Measurements from ENCODE around the gene FLRT1.

FLRT1 gene, protein sequence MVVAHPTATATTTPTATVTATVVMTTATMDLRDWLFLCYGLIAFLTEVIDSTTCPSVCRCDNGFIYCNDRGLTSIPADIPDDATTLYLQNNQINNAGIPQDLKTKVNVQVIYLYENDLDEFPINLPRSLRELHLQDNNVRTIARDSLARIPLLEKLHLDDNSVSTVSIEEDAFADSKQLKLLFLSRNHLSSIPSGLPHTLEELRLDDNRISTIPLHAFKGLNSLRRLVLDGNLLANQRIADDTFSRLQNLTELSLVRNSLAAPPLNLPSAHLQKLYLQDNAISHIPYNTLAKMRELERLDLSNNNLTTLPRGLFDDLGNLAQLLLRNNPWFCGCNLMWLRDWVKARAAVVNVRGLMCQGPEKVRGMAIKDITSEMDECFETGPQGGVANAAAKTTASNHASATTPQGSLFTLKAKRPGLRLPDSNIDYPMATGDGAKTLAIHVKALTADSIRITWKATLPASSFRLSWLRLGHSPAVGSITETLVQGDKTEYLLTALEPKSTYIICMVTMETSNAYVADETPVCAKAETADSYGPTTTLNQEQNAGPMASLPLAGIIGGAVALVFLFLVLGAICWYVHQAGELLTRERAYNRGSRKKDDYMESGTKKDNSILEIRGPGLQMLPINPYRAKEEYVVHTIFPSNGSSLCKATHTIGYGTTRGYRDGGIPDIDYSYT

DNA sequence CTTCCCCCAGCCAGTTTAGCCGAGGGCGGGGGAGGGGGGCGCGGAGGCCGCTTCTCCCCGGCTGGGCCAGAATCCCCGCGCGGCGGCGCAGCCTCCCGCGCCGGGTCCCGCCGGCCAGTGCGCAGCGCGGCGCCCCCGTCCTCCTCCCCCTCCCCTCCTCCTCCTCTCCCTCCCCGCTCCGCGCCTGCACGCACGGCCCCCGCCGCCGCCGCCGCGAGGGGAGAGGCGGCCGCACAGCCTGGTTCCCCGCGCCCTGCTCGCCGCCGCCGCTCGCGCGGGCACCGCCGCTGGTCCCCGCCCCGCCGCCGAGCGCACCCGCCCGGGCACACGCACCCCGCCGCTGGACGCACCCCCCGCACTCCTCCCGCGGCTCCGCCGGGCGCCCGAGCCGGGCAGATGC is at the start of gene FLRT1:
Gene FLRT1, plus strand, starts transcription at position 356 of the 400 bp plus-strand sequence. CDS start 80,337 bp downstream, outside the sequence.
- DNase-seq: no peak

DNA sequence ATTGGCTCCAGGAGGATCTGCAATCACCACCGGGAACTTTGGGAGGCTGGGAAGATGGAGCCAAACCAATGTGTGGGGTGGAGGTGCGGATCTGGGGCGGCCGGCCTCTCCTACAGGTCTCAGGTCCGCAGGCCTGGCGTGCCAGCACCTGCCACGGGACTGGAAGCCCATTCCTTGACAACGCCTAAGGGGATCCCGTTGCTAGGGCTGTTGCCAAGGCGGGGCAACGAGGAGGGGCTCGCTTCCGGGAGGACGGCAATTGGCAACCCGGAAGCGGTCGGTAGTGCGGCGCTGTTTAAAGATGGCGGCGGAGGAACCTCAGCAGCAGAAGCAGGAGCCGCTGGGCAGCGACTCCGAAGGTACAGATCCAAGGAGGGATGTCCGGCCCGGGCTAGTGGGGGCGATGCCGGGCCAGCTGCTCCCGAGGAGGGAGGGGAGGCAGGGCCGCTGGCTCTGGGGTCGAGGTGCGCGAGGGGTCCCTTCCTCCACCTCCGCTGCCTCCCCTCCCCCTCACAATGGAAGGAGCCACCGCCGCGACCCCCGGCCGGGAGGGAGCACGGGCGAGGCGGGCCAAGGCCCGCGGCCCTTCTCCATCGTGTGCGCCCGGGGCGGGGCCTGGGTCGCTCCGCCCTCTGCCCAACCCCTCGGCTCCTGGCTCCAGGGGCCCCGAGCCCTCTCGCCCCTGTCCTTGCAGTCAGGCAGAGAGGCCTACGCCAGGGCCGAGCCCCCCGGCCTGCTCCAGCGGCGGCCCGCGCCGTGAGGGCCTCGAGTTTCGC is 49.4 kb upstream of the FLRT1 start, which contains the start of gene OTUB1:
Gene OTUB1, plus strand, starts transcription at position 283 of the 776 bp plus-strand sequence. Its CDS starts 19 bp downstream, at position 302.
- peak; percentile 95 for DNase-seq

DNA sequence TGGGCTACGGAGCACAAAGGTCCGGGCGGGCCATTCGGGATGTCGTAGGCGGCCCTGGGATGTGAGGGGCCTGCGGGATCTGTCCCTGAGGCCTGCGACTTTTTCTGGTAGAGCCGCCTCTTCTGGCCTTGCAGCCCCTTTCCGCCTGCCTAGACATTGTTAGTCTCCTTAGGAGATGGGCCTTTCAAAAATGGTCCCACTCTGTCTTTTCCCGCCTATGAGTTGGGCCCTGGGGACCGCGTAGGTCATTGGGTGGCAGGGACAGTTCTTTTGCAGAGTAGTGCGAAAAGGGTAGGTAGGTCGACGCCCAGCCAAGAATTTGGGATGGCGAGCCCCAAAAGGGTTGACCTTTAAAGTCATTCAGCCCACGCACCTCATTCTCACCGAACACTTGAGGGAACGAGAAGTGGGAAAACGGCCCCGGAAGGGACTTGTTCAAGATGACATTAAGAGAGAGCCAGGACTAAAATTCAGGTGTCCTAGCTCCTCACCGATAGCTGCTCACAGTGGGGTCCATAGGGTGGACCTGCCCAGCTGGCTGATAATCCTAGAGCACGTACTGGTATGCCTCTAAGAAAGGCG is 48.7 kb upstream of the FLRT1 start:
- DNase-seq: no peak

DNA sequence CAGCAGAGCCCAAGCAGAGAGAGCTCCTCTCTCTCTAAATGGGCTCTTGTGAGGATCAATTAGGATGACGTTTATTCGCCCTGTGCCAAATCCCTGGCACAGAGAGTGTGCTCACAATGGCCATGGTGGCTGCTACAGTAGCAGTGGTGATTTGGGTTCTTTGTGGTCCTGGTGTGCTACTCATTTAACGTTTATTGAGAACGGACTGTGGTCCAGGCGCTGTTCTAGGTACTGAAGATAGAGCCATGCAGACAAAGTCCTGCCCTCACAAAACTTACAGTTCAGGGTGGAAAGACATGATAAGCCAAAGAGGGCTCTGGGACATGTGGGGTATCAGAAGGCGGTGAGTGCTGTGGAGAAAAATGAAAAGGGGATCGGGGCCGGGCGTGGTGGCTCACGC is 44.2 kb upstream of the FLRT1 start:
- DNase-seq: no peak

DNA sequence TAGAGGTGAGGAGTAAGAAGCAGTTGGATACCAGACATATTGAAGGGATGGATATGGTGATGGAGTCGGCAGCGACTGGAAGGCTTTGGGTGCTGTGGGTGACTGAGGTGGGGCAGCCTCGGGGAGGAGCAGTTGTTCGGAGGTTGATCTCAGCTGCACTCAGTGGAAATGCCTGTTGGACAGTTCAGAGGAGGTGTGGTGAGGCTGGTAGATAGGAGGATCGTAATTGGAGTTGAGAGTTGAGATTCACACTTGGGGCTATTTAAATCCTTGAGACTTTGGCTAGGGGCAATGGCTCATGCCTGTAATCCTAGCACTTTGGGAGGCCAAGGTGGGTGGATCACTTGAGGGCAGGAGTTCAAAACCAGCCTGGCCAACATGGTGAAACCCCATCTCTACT is 42.6 kb upstream of the FLRT1 start:
- DNase-seq: no peak

DNA sequence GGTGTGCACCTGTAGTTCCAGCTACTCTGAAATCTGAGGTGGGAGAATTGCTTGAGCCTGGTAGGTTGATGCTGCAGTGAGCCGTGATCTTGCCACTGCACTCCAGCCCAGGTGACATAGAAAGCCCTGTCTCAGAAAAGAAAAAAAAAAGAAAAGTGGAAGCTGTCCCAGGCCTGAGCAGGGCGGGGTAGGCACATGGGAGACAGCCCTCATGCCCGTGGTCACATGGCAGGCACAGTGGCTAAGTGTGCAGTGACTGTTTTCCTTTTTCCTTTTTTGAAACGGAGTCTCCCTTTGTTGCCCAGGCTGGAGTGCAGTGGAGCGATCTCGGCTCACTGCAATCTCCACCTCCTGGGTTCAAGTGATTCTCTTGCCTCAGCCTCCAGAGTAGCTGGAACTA is 41.7 kb upstream of the FLRT1 start:
- no peak for DNase-seq

DNA sequence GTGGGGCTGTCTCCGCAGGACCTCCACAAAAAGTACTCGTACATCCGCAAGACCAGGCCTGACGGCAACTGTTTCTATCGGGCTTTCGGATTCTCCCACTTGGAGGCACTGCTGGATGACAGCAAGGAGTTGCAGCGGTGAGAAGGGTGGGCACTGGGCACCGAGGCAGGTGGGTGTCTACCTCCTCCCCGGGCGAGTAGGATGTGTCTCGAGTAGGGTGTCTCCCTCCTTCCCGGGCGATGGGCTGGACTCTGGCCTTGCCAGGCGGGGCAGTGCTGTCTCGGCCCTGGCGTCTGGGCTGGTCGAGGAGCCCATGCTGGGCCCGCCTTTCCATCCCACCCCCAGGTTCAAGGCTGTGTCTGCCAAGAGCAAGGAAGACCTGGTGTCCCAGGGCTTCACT is 39.2 kb upstream of the FLRT1 start:
- no peak for DNase-seq

DNA sequence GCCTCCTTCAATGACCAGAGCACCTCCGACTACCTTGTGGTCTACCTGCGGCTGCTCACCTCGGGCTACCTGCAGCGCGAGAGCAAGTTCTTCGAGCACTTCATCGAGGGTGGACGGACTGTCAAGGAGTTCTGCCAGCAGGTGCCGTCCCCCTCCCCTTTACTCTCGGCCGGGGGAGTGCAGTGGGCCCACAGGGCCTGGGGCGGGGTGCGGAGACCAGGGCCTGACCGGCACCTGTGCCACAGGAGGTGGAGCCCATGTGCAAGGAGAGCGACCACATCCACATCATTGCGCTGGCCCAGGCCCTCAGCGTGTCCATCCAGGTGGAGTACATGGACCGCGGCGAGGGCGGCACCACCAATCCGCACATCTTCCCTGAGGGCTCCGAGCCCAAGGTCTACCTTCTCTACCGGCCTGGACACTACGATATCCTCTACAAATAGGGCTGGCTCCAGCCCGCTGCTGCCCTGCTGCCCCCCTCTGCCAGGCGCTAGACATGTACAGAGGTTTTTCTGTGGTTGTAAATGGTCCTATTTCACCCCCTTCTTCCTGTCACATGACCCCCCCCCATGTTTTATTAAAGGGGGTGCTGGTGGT is 38.5 kb upstream of the FLRT1 start:
- DNase-seq: no peak

DNA sequence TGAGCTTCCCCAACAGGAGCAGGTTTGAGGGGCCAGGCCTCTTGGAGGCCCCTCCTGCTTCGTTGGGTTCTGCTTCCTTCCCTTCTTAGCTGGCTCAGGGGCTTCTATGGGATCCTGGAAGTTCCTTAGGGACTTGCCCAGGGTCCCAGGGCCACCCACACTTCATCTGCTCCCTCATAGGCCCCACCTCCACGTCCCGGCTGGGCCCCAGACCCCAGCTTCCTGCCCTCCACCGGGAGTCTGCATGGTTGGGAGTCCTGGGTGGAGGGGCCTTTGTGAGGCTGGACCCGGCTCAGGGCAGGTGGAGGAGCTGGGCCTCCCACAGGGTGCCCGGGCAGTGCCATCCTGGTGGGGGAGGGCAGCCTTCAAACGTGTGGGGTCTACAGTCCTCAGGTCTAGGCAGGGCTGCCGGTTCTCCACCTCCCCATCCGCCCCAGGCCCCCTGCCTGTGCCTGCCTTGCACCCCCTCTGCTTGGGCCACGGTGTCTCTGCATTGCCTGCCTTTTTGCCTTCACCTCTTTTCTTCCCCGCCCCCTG is 37.9 kb upstream of the FLRT1 start:
- no peak for DNase-seq

DNA sequence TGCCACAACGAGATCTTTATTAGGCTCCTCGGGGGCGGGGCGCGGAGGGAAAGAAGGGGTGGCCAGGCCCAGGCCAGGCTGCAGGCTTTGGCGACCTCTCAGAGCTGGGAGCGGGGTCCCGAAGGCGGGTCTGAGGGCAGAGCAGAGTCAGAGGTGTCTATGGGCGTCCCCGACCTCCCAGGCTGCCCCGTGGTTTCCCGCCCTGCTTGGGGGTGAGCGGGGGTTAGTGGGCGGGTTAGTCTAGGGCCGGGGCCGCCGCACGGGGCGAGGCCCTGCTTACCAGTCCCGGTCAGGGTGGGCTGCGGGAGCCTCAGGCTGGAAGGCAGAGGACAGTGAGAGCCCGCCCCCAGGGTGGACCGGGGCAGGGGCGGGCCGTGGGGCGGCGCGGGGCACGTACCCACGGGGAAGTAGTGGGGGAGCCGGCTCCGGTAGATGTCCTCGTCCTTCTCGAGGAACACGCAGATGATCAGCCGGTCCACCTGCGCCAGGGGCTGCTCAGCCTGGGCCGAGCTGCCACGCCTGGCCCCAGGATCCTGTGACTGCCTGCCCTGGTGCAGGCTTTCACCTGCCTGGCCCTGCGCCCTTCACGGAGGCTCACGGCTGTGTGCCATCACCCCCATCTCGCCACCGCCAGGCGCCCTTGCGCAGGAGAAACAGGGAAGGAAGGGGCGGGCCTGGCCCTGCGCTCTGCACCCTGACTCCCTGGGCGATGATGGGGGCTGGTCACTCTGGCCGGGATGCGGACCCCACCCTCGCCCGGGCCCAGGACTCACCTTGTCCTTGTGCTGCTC is 37.0 kb upstream of the FLRT1 start:
- DNase-seq: no peak

DNA sequence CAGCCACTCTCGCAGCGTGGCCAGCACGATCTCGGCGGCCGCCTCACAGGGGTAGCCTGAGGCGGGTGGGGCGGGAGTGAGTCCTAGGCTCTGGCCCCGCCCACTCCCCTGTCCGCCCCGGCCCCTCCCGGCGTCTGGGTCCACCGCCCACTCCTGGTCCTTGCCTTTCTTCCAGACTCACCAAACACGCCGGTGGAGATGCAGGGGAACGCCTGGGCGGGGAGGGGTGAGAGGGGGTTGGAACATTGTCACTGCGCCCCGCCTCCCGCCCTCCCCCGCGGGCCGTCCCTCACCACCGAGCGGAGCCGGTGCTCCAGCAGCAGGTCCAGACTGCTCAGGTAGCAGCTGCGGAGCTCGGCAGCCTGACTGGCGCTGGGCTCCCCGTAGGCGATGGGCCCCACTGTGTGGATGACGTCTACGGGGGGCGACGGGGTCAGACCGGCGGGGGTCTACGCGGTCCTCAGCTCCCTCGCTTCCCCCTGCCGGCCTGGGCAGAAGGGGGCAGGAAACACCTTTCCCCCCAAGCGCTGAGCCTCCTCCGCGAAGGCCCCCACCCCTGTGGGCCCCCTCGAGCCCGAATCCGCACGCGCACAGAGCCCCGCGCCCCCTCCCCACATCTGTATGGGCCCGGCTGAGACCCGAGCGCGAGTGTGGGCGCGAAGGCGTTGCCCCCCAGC is 36.2 kb upstream of the FLRT1 start:
- DNase-seq: peak; percentile 76

DNA sequence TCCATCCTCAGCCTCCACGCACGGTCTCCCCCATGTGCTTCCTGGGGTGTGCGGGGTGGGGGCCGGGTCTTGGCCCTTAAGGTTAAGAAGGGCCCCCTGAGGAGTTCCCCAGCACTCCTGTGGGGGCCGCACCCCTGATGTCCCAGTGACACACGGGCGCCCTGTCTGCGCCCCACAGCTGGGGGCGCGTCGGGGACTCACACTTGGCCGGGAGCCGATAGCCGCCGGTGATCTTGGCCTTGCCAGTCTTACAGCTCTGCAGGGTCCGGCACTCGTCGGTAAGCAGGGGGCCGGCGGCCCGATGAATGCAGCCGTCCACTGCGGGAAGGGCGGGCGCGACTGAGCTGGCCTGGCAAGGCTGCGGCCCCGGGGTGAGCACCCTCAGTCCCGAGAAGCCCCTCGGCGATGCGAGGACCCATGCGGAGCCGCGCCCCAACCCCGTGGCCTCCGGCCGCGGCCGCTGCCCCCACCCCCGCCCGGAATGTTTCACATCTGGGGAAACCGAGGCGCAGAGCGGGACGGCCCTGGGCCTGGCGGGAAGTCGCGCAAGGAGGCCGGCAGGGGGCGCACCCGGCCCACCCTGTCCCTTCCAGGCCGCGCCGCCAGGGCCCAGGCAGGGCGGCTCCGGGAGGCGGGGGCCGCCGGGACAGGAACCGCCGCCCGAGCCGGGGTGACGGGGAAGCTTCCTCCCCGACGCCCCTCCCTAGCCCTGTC is 35.5 kb upstream of the FLRT1 start:
- peak; percentile 84 for DNase-seq

DNA sequence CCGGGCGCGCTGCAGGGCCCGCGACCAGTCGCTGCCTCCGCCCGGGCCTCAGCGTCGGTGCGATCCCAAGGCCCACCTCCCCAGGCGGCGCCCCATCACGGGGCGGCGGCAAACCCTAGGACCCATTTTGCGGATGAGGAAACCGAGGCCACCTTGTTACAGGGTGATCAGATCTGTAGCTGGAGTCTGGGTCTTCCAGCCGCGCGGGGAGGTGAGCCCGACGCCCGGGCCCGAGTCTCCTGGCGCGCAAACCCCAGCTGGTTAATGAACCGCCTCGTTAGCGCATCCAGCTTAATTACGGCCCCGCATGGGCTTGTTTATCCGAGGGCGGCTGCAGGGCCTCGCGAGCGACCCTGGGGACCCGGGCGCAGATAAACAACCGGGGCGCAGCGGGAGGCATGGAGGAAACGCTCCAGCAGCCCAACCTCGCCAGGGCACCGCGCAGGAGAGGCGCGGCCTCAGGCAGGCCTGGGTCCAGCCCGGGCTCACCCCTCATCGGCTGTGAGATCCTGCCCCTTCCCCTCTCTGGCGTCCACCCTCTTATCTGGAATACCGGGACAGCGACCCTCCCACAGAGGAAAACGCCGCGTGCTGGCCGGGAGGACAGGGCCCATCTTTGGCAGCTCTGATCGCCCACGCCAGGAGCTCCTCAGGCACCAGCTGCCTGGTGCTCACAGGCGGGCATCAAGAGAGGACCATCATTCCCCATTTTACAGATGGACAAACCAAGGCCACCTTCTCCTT is 34.8 kb upstream of the FLRT1 start:
- no peak for DNase-seq

DNA sequence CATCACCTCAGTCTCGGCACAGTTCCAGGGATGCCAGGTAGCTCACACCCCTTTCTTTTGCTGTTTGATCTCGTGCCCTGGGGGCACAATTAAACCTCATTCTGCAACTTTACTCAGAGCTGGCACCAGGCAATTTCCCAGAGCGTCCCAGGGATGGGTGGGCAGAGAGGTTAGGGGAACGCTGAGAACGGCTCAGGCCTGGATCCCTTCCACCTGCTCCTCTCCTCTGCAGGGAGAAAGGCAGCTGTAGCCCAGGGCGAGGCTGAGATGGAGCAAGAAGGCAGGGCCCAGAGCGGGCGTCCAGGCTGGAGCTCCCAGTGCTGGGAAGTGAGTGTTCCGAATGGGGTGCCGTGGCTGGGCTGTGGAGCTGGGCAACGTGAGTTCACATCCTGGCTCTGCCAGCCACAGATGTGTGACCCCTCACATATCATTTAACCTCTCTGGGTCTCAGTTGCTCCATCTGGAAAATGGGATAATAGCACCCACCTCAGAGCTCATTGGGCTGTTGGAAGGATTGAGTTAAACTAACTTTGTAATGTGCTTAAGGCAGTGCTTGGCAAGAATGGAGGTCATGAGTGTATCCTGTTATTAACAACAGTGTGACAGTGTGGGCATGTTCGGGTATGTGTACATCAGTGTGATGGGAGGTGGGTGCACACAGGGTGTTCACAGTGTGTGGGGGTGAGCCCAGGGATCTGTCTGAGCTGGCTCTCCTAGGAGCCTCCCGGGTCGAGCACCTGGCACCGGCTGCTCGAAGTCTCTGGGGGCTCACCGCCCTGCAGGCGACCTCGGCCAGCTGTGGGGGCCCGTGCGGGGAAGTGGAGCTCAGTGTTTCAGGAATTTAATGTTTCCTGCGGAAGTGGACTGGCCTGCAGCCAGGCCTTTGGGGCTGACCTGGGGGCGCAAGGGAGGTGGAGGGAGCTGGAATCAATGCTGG is 34.0 kb upstream of the FLRT1 start:
- peak; percentile 89 for DNase-seq

DNA sequence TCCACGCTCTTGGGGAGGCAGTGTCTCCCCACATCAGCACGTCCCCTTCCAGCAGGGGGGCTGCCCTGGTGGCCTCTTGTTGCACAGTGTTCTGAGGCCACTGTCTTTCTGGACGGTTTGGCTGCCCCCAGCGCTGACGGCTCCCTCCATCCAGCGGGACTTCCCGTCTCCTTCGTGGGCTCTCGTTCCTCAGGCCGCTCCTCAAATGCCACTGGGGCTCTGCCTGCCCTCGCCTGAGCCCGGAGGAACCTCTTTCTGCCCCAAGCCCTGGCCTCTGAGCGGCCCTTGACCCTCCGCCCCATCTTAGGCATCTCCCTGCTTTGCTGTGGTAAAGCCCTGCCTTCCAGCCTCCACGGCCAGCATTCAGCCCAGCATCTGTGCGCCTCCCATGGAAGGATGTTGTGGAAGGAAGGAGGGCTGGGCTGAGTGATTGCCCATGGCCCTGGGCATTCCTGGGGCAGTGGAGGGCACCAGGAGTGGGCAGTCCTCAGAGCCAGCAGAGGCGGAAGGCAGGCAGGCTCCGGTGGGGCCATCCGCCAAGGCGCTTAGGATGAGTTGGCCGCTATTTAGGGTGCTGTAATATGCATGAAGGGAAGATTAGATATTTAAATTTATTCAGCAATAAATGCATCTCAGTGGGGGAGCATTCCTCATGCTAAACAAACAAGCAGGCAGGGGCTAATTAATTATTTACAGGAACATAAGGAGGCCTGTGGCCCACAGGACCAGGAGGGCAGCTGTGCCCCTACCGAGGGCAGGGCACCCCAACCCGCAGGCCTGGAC is 31.7 kb upstream of the FLRT1 start:
- DNase-seq: no peak

DNA sequence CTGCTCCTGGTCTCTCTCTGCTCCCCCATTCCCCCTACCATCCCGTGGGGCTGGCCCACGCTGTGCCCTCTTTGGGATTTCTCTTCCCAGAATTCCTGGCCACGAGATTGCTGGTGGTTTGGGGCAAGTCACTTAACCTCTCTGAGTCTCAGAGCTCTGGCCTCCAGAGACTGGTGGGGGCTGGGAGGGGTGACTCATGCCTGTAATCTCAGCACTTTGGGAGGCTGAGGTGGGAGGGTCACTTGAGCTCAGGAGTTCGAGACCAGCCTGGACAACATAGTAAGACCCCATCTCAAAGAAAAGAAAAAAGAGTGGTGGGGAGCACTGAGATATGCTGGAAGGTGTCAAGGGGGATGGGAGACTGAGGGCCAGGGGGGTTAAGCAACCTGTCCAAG is 31.1 kb upstream of the FLRT1 start:
- DNase-seq: no peak

DNA sequence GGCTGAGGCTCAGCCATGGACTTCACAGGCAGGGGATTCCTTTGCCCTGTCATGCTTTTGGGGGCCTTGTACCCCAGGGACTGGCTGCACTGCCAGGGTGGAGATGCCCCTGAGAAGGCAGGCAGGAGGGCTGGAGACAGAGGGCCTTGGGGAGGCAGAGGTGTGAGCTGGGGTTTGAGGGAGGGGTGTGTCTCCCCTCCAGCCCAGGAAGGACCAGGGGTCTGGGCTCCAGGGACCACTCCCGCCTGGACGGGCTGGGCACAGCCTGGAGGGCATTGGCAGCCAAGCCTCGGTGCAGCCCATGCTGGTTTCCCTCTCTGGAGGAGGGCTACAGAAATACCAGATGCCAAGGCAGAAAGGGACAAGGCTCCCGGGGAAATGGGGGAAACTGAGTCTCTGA is 30.0 kb upstream of the FLRT1 start:
- no peak for DNase-seq

DNA sequence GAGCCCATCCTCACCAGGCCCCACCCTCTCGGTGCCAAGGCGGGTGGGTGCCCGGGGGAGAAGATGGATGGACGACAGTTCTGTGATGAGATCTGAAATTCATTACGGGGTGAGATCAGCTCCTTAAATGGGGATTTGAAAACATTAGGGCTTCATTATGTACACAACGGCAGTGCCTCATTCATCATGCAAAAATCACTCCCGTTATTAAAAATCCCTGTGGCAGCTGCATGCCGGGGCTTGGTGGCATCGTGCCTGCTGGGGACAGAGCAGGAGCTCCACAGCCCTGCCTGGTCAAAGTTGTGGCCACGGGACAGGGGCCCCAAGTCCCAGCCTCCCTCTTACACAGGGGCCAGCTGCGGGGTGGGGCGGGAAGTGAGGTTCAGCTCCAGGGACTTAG is 29.3 kb upstream of the FLRT1 start:
- DNase-seq: no peak

All from right hindlimb (tissue), 1 donor.